ENCODE results near the gene KDM2B. TPM values are rescaled to one million over a fixed set of nuclear protein-coding genes. Genes with fewer than 3 reads are reported as not detected.

KDM2B gene
- total RNA-seq, 2 experiments from 2014 or later = 66.2 to 72.7 TPM

DNA sequence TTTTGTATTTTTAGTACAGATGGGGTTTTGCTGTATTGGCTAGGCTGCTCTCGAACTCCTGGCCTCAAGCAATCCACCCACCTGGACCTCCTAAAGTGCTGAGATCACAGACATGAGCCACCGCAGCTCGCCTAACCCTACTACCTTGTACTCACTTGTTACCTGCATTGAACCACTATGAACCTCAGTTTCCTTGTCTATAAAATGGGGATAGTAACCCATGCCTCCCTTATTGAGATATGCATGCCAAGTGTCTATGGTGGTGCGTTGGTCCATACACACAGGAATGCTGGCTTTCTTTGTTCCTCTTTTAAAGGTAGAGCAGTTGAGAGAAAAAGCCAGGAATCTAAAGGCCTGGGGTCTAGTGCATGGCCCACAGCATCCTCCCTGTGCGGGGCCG is 40.9 kb downstream of the KDM2B start:
- Mint-ChIP-seq H3K27ac (no peak overlapping the region), H3K4me1 (peaks cover 33% of the 10 kb centered on the region), H3K4me3 (no peak overlapping the region), H3K9me3 (no peaks in the 10 kb centered on the region), H3K27me3 (no peaks in the 10 kb centered on the region), H3K36me3 (ENCODE audit: low read depth) (peaks cover 8% of the 10 kb centered on the region)
- ChIA-PET POLR2A (no interaction called here), CTCF (no interaction called here)
- DNase-seq = no peak

- no peaks in the 10 kb centered on the region for H3K27me3 Mint-ChIP-seq
- H3K36me3 Mint-ChIP-seq (ENCODE audit: low read depth) = peaks cover 11% of the 10 kb centered on the region
- H3K27ac Mint-ChIP-seq = peak overlapping the region; percentile 68
- peak overlapping the region; percentile 76 for H3K4me3 Mint-ChIP-seq
- CTCF ChIA-PET = interaction anchor here (0.8 to 1.1 kb wide), 2 partner anchors 121 to 124 kb away, joined by 3 read pairs; no protein-coding TSS in a partner anchor
- peaks cover 40% of the 10 kb centered on the region for H3K4me1 Mint-ChIP-seq
- POLR2A ChIA-PET = no interaction called here
- H3K9me3 Mint-ChIP-seq = no peaks in the 10 kb centered on the region
- no peak for DNase-seq
Observed at GRCh38 chr12:121538699-121539061, 42.1 kb downstream of the KDM2B start.

DNA sequence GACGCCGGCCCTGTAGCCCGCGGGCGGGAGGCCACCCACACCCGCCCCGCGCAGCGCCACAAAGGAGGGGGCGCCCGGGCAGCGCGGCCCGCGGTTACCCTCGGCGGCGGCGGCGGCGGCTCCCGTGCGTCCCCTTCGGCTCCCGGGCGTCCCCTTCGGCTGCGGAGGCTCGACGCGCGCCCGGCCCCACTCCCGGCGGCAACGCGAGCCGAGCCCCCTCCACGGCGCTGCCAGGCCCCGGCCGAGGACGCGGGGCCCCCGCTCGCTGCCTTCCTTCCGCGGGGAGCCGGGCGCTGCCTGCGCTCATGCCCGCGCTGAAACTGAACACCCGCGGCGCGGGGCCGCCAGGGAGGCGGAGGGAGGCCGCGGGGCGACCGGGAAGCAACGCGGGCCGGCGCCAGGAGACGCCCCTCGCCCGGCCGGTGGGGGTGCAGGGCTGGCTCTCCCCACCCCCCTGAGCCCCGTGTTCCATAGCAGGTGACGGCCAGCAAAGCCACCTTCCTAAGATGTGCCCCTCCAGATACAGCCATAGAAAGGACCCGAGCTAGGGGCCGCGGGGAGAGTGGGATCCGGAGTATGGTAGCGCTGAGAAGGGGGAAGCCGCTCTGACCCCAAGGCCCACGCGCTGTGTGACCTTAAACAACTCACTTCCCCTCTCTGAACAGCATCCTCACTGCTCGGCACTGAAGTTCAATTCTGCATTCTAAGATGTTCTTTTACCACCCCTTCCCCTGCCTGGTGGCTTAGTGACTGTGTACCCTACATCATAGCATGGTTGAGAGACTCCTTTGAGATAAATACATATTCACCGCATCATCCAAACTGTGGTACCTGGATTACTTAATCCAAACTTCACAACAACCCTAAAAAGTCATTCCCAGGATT is 42.8 kb downstream of the KDM2B start:
- no peaks in the 10 kb centered on the region for H3K27me3 Mint-ChIP-seq
- H3K4me3 Mint-ChIP-seq = peak overlapping the region; percentile 76
- peaks cover 43% of the 10 kb centered on the region for H3K4me1 Mint-ChIP-seq
- H3K36me3 Mint-ChIP-seq (ENCODE audit: low read depth) = peaks cover 17% of the 10 kb centered on the region
- CTCF ChIA-PET = interaction anchor here (1.4 kb wide), 1 partner anchor 89 kb away, joined by 4 read pairs; the partner anchor contains the start of gene ORAI1
- H3K9me3 Mint-ChIP-seq = no peaks in the 10 kb centered on the region
- POLR2A ChIA-PET = no interaction called here
- H3K27ac Mint-ChIP-seq = peak overlapping the region; percentile 68
- peak; percentile 24 for DNase-seq

DNA sequence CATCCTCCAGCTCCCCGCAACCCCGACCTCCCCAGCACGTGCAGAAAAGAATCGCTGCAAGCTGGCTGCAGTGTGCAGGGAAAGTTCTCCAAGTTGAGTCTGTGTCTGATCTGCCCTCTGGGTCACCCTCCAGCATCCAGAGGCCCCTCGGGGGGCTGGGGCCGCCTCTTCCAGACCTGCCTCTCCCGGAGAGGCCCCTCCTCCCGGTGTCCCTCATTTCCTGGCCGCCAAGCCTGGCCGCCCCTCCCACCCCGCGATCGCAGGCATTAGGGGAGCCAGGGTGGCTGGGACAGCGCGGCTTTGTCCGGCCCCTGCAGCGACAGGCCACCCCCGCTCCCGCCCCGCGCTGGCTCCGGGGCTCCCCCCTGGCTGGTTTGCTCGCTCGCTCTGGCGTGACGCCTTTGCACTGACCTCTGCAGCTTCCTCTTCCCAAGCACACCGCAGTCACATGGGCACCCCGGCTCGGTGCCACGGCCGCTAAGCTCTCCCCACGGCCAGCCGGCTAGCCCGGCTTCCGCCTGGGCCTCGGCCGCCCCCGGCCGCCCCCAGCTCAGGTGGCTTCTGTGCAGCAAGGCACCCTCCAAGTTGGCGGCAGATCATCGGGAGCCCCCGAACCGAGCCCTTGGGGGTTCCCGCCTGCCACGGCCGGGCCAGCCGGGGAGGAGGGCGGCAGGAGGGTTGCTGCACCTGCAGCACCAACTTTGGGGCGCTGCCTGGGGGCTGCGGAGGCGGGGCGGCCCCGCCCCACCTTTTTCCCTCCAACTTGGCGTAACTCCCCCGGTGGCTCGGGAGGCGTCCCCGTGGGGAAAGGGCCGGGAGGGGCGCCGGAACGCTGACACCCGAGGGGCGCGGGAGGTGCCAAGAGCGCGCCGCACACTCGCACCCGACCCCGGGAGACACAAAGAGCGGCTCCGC is 43.7 kb downstream of the KDM2B start:
- ChIA-PET POLR2A (no interaction called here), CTCF (interaction anchor here (0.6 to 1.4 kb wide), 6 partner anchors 9 to 89 kb away, joined by 3 to 4 read pairs (median 4); partner anchors contain the start of gene ORAI1)
- Mint-ChIP-seq H3K9me3 (no peaks in the 10 kb centered on the region), H3K27ac (peak overlapping the region; percentile 79), H3K27me3 (no peaks in the 10 kb centered on the region), H3K4me1 (peaks cover 43% of the 10 kb centered on the region), H3K4me3 (peak overlapping the region; percentile 67), H3K36me3 (ENCODE audit: low read depth) (peaks cover 22% of the 10 kb centered on the region)
- peak; percentile 43 for DNase-seq

- peak; percentile 60 for DNase-seq
- POLR2A ChIA-PET = no interaction called here
Observed at GRCh38 chr12:121536054-121536898, 44.5 kb downstream of the KDM2B start.

DNA sequence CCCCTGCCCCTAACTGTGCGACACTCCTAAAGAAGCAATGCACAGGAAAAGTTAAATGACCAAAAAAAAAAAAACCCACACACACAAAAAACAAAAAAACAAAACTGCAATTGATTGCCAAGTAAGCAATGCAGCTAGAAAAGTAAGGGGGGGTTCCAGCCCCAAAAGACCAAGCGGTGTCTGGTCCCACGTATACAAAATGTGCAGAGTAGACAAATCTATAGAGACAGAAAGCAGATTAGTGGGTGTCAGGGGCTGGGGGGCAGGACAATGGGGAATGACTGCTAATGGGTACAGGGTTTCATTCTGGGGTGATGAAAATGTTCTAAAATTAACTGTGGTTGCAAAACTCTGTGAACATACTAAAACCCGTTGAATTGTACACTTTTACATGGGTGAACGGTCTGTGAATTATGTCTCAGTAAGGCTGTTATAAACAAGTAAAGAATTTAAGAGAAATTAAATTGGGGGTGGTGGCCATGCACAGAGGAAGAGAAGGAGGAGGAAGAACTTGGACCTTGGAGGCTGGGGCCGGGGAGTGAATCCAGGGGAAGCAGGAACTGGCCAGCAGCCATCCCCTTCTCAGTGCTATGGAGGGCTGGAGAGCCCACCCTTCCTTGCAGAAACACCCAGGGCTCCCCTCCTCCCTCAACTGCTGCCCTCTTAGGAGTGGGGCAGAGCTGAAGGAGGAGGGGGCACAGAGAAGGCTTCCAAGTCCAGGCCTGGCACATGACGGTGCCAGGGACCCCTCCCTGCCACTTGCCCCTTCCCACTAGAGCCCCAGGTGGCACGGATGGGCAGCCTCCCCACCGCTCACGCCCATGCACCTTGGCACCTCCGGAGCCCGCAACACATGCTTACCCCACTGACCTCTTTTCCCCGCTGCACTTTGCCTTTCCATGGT is 45.4 kb downstream of the KDM2B start:
- POLR2A ChIA-PET = no interaction called here

More at GRCh38 chr12:121536054-121536898, 44.5 kb downstream of the KDM2B start:
- CTCF ChIA-PET = interaction anchor here (0.5 to 1.4 kb wide), 8 partner anchors 9 to 369 kb away, joined by 3 to 5 read pairs (median 4); partner anchors contain the start of gene ORAI1
- Mint-ChIP-seq H3K9me3 (no peaks in the 10 kb centered on the region), H3K4me3 (peak overlapping the region; percentile 67), H3K4me1 (peaks cover 47% of the 10 kb centered on the region), H3K27ac (peak overlapping the region; percentile 79), H3K27me3 (no peaks in the 10 kb centered on the region), H3K36me3 (ENCODE audit: low read depth) (peaks cover 27% of the 10 kb centered on the region)

DNA sequence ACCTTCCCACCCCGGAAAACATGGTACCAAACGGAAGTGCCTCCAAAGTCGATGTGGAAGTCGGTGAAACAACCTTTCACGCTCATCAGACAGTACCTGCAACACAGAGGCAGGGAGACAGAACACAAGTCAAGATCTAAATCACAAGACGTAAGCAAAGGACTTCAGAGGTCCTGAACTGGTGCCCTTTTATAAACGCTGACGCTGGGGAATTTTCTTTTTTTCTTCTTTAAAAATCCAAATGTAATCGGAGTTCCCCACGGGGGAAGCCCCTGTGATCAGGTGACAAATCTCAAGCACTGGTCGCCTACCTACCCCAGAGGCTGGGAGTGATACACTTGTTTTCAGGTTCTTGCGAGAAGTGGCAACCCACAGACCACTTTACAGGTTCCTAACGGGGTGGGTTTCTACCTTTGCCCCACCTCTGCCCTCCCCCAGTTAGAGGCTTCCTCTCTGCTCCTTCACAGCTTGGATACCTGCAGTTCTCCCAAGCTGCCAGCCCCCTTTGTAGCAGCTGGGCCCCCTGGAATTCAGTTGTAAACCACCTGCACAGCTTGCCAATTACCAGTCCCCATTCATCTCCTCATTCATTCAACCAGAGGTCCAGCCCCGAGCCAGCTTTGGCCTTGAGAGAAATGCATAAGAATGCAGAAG is 46.2 kb downstream of the KDM2B start:
- CTCF ChIA-PET = no interaction called here
- no peak for DNase-seq
- POLR2A ChIA-PET = no interaction called here
- H3K36me3 Mint-ChIP-seq (ENCODE audit: low read depth) = peaks cover 33% of the 10 kb centered on the region
- peaks cover 59% of the 10 kb centered on the region for H3K4me1 Mint-ChIP-seq
- H3K27ac Mint-ChIP-seq = peak overlapping the region; percentile 55
- no peaks in the 10 kb centered on the region for H3K27me3 Mint-ChIP-seq
- H3K9me3 Mint-ChIP-seq = no peaks in the 10 kb centered on the region
- H3K4me3 Mint-ChIP-seq = no peak overlapping the region

More for the DNA sequence above, 45.4 kb downstream of the KDM2B start:
- Mint-ChIP-seq H3K4me1 (peaks cover 56% of the 10 kb centered on the region), H3K27me3 (no peaks in the 10 kb centered on the region), H3K9me3 (no peaks in the 10 kb centered on the region), H3K27ac (peak overlapping the region; percentile 55), H3K36me3 (ENCODE audit: low read depth) (peaks cover 36% of the 10 kb centered on the region), H3K4me3 (no peak overlapping the region)
- CTCF ChIA-PET = interaction anchor here (1.1 kb wide), 1 partner anchor 17 kb away, joined by 3 read pairs; no protein-coding TSS in a partner anchor
- no peak for DNase-seq

DNA sequence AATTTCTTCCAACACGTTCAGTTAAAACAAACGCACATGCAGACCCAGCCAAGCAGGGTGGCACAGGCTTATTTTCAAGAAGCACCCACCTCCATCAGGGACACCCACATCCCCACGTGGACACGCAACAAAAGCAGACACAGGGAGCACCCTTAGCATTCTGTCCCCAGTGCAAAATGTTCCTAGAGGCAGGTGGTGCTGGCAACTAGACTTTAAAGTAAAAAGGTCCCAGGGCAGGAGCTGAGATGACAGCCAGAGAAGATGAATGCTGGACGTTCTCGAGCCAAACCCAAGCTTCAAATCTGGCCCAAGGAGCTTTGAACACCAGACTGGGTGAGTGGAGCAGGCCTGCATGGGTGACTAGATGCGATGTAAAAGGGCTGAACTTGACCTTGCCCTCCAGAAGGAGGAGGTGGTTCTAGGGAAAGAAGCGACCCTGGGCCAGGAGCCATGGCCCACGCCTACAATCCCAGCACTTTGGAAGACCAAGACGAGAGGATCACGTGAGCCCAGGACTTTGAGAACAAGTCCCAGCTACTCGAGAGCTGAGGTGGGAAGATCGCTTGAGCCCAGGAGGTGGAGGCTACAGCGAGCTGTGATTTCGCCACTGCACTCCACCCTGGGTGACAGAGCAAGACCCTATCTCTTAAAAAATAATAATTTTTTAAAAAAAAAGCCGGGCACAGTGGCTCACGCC is 47.3 kb downstream of the KDM2B start:
- Mint-ChIP-seq H3K36me3 (ENCODE audit: low read depth) (peaks cover 38% of the 10 kb centered on the region), H3K4me3 (no peak overlapping the region), H3K4me1 (peaks cover 63% of the 10 kb centered on the region), H3K27me3 (no peaks in the 10 kb centered on the region), H3K27ac (no peak overlapping the region), H3K9me3 (no peaks in the 10 kb centered on the region)
- no peak for DNase-seq
- ChIA-PET POLR2A (no interaction called here), CTCF (interaction anchor here (1.0 to 1.6 kb wide), 2 partner anchors 19 to 54 kb away, joined by 3 read pairs; no protein-coding TSS in a partner anchor)

DNA sequence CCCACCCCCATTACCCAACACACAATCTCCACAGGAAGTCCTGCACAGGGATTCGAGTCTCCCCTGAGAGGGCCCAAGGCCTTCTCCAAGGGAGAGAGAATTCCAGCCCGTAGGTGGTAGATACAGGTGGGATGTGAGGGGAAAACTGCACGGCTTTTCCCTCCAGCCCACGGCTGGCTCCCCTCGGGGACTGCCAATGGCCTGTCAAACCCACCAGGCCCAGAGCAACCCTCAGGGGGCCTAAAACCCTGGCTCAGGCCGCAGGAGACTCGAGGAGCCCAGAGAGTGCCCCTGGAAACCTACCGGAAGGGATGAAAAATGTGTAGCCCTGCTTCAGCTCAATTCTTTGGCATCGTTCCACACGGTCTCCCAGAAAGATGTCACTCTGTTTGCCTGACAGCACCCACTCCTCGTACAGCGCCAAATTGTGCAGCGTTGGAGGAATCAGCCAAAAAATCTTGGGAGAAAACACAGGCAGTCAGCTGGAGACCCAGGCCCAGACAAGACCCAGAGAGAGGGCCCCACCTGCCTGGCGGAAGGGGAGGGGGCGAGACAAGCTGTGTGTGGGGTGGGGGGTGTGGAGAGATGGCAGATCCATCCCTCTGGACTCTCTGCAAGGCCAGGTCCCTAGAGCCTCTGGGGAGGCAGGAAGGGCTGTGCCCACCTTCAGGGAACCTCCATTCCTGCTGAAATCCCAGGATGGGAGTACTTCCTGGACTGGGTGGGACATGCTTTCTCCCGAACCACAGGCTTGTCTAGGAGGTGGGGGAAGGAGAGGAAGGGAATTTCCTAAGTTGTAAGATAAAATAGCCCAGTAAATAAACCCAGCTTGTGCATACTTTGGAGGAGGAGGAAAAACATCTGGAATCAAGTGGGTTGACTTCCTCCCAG is 48.1 kb downstream of the KDM2B start:
- POLR2A ChIA-PET = no interaction called here
- DNase-seq = no peak
- H3K36me3 Mint-ChIP-seq (ENCODE audit: low read depth) = peaks cover 38% of the 10 kb centered on the region

GRCh38 chr12:121531356-121531750 is 49.5 kb downstream of the KDM2B start:
- ChIA-PET CTCF (interaction anchor here (0.9 to 1.6 kb wide), 4 partner anchors 21 to 264 kb away, joined by 3 to 7 read pairs (median 3); no protein-coding TSS in a partner anchor), POLR2A (no interaction called here)
- Mint-ChIP-seq H3K27me3 (no peaks in the 10 kb centered on the region), H3K9me3 (no peaks in the 10 kb centered on the region), H3K4me3 (no peak overlapping the region), H3K4me1 (peaks cover 51% of the 10 kb centered on the region), H3K27ac (peak overlapping the region; percentile 85), H3K36me3 (ENCODE audit: low read depth) (peaks cover 38% of the 10 kb centered on the region)
- DNase-seq = no peak

More for the DNA sequence above, 48.1 kb downstream of the KDM2B start:
- no peak overlapping the region for H3K4me3 Mint-ChIP-seq
- peaks cover 59% of the 10 kb centered on the region for H3K4me1 Mint-ChIP-seq
- H3K9me3 Mint-ChIP-seq = no peaks in the 10 kb centered on the region
- CTCF ChIA-PET = interaction anchor here (1.0 to 1.6 kb wide), 2 partner anchors 20 to 53 kb away, joined by 3 read pairs; no protein-coding TSS in a partner anchor
- H3K27ac Mint-ChIP-seq = no peak overlapping the region
- no peaks in the 10 kb centered on the region for H3K27me3 Mint-ChIP-seq
